ENCODE results near the gene NCKAP5.

- no peak for TF ChIP-seq CTCF (IDR thresholded peaks at IDR 0.05)
- no peak for TF ChIP-seq POLR2A (IDR thresholded peaks at IDR 0.05)
These were observed 73.0 kb downstream of the NCKAP5 start for GRCh38 chr2:133495226-133495625.

Measured in ovary (tissue), 3 donors.